H1 (cell line): ENCODE results near the gene JDP2.

Source experiments
- EGR1 ChIP-seq: IDR thresholded peaks from 2 replicates; pipeline ENCODE4 v1.6.1; 2011; ENCODE audit warnings: low read depth, low read length, borderline replicate concordance
- JUN ChIP-seq: IDR thresholded peaks from 2 replicates; pipeline ENCODE4 v1.6.1; 2011; ENCODE audit warnings: low read depth, mild to moderate bottlenecking, improper control_type of control experiment, low read length
- SP1 ChIP-seq: IDR thresholded peaks from 2 replicates; pipeline ENCODE4 v1.6.1; 2011; ENCODE audit warnings: low read depth, low read length
- YY1 ChIP-seq: IDR thresholded peaks from 2 replicates; pipeline ENCODE4 v1.6.1; 2011; ENCODE audit warnings: low read depth, mild to moderate bottlenecking, low read length

DNA sequence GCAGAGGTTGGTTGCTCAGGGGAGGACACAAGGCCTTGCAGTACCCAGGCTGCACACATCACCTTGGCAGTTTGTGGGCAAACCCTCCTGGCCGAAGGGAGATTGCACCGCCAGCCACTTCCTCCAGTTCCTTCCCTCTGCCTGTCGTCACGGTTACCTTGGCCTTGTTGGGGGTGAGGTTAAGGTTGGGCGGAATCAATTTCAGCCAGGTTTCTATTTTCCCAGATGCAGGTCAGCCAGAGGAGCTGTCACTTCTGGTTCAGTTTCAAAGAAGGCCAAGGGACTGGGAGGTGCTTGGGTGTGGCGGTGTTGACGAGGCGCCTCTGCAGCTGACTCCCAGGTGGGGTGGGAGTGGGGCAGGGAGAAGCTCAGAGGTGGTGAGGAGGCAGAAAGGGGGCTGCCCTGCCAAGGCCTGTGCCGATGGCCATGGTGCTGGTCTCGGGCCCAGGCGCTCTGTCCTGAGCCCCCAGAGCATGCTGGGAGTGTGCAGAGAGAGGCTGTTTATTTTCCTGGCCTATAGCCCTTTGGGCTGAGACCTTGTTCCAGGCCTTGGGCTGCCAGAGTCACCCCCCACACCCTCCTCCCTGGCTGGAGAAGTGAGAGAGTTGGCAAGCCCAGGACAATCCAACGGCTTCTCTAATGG is 31.4 kb downstream of the JDP2 start:
- no peak for TF ChIP-seq YY1
- no peak for TF ChIP-seq SP1
- TF ChIP-seq JUN, result no peak
- TF ChIP-seq EGR1, result no peak
